CD4-positive, alpha-beta T cell treated with Interleukin-15 for 1 hour (primary cell): ENCODE results near the gene SHC2.
"Not testable (repeated sequence)": the region's sequence is repeated elsewhere in the genome, so short reads cannot be mapped to it uniquely, and the experiment has no call there.

Experiments
- DNase-seq: peaks from one replicate; pipeline ENCODE4 v3.0.0-alpha.2; 2020

The SHC2 gene

DNA sequence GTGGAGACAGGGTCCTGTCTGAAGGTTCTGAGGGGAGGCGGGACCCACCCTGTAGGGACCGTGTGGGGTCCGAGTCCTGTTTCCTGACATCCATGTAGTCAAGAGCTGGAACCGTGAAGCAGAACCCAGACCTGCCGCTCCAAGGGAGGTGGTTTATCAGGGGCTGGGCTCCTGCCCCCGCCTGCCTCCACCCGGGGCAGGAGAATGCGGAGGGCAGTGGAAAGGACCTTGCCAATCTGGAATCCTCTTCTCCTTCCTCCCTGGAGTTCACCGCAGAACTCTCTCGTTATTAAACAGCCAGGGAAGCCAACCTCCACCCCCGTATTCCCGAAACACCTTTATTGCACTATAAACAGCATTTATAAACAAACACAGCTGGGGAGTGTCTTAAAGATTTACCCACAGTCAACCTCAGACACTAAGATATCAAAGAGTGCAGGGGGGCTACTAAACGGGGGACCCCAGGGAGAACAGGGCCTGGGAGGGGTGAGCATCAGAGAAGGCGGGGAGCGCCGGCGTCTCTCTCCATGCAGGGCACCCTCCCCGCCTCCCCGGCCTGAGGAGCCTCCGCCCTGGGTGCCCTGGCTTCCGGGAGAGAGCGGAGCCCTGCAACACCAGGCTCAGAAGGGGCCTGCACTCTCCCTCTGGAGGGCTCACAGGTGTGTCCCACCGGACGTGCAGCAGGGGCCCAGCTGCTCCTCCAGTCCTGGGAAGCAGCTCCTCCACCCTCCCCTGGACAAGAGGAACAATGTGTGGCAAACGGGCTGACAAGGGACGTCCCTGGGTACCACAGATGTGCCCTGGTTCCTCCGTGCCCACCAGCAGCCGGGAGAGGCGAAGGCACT lies 55.5 kb downstream of the SHC2 start:
- DNase-seq: no peak

DNA sequence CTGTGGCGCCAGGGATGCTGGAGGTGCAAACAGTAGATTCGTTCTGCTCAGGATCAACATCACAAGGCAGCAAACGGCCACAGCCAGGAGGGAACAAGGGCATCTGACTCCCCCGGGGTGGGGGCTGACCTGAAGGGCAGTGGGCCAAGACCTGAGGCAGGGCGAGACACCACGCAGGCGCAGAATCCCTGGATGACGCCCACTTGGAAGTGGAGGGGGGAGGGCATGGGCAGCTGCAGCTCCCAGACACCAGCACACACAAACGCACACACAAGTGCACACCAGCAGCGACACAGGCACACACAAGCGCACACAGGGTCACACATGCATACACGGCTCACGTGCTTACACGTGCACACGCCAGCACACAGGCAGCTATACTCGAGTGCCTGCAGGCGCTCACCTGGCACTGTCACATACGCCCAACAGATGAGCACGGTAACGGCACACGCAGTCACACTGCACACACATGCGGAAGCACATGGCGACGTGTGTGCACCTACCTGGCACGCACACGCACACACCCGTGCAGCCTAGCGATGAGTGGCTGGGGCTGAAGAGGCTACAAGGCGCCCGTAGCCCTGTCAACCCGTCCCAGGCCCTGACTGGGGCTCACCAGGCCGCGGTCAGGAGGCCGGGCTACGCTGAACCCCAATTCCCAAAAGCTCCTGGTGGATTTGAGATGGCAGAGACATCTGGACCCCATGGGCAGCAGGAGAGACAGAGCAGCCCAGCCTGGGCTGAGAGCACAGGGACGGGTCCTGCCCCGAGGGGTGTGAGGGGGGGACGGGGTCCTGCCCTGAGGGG lies 57.4 kb downstream of the SHC2 start:
- DNase-seq: no peak

DNA sequence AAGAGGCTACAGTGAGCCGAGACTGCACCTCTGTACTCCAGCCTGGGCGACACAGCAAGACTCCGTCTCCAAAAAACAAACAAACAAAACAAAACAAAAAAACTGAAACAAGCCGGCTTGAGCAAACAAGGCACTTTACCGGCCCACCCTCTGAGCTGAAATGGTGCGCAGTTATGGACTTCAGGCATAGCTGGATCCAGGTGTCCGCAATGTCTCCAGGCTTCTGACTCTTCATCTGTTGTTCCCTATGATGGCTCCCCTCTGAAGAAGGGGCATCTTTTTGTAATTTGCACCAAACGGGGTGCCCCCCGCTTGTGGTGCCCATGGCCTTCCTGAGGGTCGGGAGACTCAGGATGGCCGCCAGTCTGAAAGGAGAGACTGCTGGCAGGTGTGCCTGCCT lies 58.0 kb downstream of the SHC2 start:
- DNase-seq: no peak

DNA sequence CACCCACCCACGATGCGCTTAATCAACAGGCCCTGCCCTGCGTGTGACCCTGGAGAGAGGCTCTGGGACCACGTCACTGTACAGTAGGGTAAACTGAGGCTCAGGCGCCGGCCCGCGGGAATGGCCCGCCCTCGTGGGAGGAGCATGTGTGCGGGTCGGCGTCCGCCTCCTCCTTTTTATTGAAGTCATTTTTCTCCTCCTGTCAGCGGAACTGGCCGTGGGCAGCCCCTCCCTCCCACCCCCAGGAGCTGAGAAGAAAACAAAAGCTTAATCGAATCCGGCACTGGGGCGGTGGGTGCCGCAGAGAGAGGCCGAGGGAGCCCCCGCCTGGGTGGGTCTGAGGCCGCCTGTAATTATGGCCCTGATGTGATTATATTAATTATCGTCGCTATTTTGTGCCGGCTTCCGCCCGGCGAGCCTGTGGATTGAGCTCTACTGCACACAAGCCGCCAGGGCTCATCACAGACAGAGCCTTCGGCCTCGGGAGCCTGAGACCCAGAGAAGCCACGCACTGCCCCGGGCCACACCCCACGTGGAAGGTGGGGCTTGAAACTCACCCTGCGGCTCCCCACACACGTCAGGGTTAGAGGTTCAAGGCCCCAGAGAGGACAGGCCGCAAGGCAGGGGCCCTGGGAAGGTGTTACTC lies 58.8 kb downstream of the SHC2 start:
- no peak for DNase-seq

DNA sequence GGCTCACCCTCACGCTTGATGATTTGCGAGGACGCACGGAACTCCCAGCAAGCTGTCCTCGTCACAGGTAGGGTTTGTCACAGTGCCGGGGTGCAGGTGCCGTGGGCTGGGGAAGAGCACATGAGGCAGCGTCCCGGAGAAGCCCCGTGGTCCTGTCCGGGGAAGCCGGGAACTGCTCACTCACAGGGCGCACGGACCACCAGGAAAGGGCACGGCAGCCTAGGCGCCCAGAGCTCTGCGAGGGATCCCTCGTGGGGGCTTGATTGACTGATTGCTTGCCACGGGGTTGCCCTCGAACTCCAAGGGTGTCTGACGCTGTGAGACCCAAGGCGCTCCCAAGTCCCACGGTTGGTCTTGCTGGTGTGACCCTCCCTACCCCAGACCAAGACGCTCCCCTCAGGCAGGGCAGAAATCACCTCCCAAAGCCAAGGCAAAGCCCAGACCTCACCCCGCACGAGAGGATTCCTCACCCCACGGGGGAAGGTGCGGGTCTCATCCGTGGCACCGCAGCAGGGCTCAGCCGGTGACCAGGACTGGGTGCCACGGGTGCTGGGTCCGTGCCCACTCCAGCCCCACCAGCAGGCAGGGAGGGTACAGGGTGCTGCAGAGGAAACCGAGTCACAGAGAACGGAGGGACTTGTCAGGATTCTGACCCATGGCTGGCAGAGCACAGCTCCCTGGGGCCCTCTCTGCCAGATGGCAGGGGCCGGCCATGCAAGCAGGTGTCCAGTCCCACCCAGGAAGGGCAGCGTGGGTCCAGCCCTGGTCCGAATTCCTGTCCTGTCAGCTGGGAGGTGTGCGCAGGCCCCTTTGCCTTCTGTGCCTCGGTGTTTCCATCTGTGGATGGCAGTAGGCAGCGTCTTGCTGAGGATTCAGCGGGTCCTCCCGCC lies 59.6 kb downstream of the SHC2 start:
- no peak for DNase-seq

DNA sequence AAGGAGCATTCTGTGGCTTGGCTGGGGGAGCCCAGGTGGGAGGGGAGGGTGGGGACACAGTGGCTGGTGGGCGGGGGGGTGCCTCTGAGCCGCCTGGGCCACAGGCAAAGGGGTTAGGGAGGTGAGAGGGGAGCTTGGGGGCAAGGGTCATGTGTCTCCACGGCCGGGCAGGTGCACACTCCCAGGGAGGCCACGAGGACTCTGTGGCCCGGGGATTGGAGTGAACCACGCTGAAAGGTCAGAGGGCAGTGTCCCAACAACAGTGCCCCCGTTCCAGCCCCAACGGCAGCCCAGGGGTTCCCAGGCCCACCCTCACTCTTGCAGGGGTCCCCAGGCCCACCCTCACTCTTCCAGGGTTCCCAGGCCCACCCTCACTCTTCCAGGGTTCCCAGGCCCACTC lies 61.5 kb downstream of the SHC2 start:
- DNase-seq: no peak

- no peak for DNase-seq
These were observed 62.1 kb downstream of the SHC2 start for GRCh38 chr19:398719-399118.

GRCh38 chr19:397941-398706 lies 62.7 kb downstream of the SHC2 start:
- DNase-seq: no peak

GRCh38 chr19:397321-397720 lies 63.5 kb downstream of the SHC2 start:
- no peak for DNase-seq

DNA sequence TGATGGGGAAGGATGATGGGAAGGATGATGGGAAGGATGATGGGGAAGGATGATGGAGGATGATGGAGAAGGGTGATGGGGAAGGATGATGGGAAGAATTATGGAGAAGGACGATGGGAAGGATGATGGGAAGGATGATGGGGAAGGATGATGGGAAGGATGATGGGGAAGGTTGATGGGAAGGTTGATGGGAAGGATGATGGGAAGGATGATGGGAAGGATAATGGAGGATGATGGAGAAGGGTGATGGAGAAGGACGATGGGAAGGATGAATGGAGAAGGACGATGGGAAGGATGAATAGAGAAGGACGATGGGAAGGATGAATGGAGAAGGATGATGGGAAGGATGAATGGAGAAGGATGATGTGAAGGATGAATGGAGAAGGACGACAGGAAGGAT lies 65.4 kb downstream of the SHC2 start:
- DNase-seq: no peak

GRCh38 chr19:394857-395256 lies 66.0 kb downstream of the SHC2 start:
- DNase-seq: not testable (repeated sequence)

- DNase-seq: not testable (repeated sequence)
These were observed 67.3 kb downstream of the SHC2 start for GRCh38 chr19:393560-393959.

- no peak for DNase-seq
These were observed 68.4 kb downstream of the SHC2 start for GRCh38 chr19:392375-392970.

DNA sequence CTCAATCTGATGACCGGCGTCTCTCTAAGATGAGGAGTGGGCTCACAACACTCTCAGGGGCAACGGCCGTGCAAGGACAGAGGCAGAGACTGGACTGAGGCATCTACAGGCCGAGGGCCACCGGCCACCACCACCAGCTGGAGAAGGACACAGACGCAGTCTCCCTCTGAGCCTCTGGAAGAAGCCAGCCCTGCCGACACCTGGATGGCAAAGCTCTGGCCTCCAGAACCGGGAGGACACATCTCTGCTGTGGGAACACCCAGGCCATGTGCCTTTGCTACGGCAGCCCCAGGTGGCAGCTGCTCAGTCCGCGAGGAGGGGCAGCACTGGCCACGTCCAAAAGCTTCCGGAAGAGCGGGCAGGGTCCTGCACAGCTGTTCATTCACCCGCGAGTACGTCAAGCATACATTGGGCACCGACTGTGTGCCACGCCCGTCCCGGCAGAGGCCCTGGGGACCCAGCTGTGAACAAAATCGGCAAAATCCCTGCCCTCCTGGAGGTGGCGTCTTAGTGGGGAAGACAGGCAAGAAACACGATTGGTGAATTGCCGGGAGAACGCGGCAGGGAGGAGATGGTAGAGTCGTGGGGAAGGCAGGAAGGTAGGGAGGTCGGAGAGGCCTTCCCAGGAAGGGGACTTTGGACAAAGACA lies 69.0 kb downstream of the SHC2 start:
- DNase-seq: no peak

- DNase-seq: no peak
These were observed 69.7 kb downstream of the SHC2 start for GRCh38 chr19:391207-391557.

- no peak for DNase-seq
These were observed 70.2 kb downstream of the SHC2 start for GRCh38 chr19:390386-391206.

GRCh38 chr19:389935-390289 lies 70.9 kb downstream of the SHC2 start:
- no peak for DNase-seq

DNA sequence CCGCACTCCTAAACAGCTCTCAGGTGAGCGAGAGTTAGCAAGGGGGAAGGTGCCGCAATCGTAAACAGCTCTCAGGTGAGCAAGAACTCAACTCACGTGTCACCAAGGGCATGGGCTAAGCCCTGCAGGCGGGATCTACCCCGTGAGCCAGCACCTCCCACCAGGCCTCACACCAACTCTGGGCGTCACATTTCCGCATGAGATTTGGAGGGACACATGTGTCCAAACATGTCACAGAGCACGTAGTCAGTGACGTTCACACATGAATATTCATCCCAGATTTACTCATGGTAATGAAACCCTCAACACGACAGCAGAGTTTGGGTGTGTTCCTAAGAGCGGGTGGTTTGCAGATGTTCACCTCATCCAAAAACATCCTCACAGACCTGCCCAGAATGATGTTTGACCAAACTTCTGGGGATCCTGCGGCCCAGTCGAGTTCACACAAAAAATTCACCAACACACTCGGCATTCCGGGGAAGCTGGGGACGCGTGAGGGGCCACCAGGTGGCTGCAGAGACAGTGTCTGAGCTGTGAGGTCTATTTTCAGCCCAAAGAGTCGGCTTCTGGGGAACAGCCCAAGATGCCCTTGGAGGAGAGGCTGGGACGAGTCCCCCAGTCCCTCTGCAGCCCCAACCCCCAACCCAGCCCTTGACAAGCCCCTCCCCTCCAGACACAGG lies 71.4 kb downstream of the SHC2 start:
- DNase-seq: no peak

DNA sequence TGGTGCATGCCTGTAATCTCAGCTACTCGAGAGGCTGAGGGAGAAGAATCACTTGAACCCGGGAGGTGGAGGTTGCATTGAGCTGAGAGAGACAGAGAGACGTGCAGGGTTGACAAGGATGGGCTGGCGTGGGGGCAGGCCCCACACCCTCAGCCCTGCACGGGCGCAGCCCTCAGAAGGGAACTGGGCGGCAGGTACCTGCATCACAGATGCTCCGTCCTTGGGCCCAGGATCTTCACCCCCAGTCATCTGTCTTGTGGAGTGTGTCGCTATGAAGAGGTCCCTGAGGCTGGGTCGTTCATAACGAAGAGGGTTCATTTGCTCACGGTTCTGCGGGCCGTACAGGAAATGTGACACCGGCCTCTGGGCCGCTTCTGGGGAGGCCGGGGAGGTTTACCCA lies 72.1 kb downstream of the SHC2 start:
- no peak for DNase-seq

DNA sequence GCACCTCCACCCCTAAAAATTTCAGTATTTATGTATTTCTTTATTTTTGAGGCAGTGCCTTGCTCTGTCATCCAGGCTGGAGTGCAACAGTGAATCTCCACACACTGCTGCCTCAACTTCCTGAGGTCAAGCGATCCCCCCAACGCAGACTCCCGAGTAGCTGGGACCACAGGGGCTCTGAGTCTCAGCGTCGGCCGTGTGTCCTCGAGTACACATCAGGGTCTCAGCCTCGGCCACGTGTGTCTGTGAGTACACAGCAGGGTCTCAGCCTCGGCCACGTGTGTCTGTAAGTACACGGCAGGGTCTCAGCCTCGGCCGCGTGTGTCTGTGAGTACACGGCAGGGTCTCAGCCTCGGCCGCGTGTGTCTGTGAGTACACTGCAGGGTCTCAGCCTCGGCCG lies 73.1 kb downstream of the SHC2 start:
- no peak for DNase-seq
